ENCODE measurements around the gene SDC3. TPM values are rescaled to one million over a fixed set of nuclear protein-coding genes. Genes with fewer than 3 reads are reported as not detected.

Gene SDC3
- total RNA-seq, 4 donors from 2014 or later = 2.9 to 11.6 (median 5.1) TPM

DNA sequence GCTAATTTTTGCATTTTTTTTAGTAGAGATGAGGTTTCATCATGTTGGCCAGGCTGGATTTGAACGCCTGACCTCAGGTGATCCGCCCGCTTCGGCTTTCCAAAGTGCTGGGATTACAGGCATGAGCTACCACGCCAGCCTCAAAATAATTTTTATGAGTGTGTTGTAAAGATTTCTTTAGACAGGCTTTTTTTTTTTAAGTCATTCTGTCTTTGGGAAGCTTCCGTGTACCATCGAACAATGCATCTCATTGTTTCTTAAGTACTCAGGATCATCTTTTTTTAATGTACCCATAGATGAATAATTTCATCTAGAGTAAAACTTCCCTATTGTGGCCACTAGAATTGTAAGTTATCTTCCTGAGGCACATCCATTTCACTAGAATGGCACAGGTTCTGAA lies 19.6 kb upstream of the SDC3 start:
- no peak for DNase-seq
- Histone ChIP-seq H3K36me3 (peaks cover 0 to 30% (median 5%) of the 10 kb centered on the region in 3 donors), H3K4me3 (no peak overlapping the region), H3K27me3 (no peaks in the 10 kb centered on the region), H3K27ac (no peak overlapping the region), H3K9me3 (no peaks in the 10 kb centered on the region), H3K4me1 (no peaks in the 10 kb centered on the region)
- TF ChIP-seq, protein P1, sequence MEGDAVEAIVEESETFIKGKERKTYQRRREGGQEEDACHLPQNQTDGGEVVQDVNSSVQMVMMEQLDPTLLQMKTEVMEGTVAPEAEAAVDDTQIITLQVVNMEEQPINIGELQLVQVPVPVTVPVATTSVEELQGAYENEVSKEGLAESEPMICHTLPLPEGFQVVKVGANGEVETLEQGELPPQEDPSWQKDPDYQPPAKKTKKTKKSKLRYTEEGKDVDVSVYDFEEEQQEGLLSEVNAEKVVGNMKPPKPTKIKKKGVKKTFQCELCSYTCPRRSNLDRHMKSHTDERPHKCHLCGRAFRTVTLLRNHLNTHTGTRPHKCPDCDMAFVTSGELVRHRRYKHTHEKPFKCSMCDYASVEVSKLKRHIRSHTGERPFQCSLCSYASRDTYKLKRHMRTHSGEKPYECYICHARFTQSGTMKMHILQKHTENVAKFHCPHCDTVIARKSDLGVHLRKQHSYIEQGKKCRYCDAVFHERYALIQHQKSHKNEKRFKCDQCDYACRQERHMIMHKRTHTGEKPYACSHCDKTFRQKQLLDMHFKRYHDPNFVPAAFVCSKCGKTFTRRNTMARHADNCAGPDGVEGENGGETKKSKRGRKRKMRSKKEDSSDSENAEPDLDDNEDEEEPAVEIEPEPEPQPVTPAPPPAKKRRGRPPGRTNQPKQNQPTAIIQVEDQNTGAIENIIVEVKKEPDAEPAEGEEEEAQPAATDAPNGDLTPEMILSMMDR (IDR thresholded peaks at IDR 0.05) = no peak
- no peak for TF ChIP-seq POLR2A (IDR thresholded peaks at IDR 0.05)
- WGBS, 2 donors = 74 to 76% methylated on average over 7 of the region's 7 CpGs
- intact Hi-C loops (cut with DNase I) = no loop called here

DNA sequence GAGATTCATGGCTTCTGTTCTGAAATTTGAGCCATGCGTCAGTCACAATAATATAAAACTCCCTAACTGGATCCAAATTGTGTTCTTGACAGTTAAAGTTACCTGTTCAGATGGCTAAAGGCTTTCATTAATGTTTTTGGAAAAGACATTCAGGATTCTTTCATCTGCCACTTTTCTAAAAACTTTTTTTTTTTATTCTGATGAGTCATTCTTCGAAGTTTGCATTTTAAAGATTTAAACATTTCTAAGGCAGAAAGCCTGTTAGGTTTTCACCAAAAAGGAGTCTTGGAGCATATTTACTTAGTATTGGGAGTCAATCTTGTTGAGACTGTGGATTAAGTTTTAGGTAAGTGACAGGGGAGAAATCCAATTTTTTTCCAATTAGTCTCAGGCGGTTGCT lies 18.9 kb upstream of the SDC3 start:
- 47 to 72% methylated on average over 3 of the region's 3 CpGs for WGBS, 2 donors
- DNase-seq = no peak
- Histone ChIP-seq H3K4me3 (no peak overlapping the region), H3K4me1 (no peaks in the 10 kb centered on the region), H3K27me3 (no peaks in the 10 kb centered on the region), H3K27ac (no peak overlapping the region), H3K9me3 (no peaks in the 10 kb centered on the region), H3K36me3 (peaks cover 0 to 22% (median 5%) of the 10 kb centered on the region in 3 donors)
- intact Hi-C loops (cut with DNase I) = no loop called here
- TF ChIP-seq, protein P1 (IDR thresholded peaks at IDR 0.05) = no peak
- no peak for TF ChIP-seq POLR2A (IDR thresholded peaks at IDR 0.05)

DNA sequence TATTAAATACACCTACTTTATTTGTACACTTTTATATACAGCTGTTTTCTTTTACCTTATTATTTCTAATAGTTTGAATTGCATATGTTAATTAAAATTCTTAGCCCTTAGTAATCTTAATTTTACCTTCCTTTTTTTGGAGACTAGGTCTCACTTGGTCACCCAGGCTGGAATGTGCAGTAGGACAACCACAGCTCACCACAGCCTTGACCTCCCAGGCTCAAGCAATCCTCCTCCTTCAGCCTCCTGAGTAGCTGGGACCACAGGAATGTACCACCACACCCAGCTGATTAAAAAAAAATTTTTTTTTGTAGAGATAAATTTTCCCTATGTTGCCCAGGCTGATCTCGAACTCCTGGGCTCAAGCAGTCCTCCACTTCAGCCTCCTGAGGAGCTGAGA lies 15.0 kb upstream of the SDC3 start:
- intact Hi-C loops (cut with DNase I) = no loop called here
- TF ChIP-seq POLR2A (IDR thresholded peaks at IDR 0.05) = no peak
- TF ChIP-seq, protein P1 (IDR thresholded peaks at IDR 0.05) = no peak
- 64 to 77% methylated on average over 1 of the region's 1 CpG for WGBS, 2 donors
- no peaks in the 10 kb centered on the region for H3K9me3 ChIP-seq
- no peaks in the 10 kb centered on the region for H3K36me3 ChIP-seq
- H3K27ac ChIP-seq = no peak overlapping the region
- no peak overlapping the region for H3K4me3 ChIP-seq
- no peaks in the 10 kb centered on the region for H3K27me3 ChIP-seq
- DNase-seq = no peak
- H3K4me1 ChIP-seq = no peaks in the 10 kb centered on the region

DNA sequence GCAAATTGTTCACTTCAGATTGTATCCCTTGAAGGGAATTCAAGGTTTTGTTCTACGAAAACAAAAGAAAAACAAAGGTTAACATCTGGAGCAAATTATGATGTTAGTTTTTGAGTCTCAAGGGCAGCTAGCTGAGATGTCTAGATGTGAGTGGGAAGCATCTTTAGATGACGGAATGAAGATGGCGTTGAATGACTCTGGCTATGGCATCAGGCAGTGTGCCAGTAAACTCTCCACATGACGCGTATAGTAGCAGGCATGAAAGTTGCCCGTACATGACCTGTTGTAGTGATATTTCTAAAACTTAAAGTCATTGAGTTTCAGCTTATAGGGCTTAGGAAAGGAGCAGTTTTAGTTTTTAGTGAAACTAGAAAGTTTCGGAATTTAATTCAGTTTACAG lies 12.3 kb upstream of the SDC3 start:
- intact Hi-C loops (cut with DNase I) = no loop called here
- Histone ChIP-seq H3K9me3 (no peaks in the 10 kb centered on the region), H3K27me3 (no peaks in the 10 kb centered on the region), H3K27ac (no peak overlapping the region), H3K4me3 (no peak overlapping the region), H3K36me3 (no peaks in the 10 kb centered on the region), H3K4me1 (no peaks in the 10 kb centered on the region)
- no peak for DNase-seq
- WGBS, 2 donors = 54 to 71% methylated on average over 7 of the region's 7 CpGs
- TF ChIP-seq, protein P1 (IDR thresholded peaks at IDR 0.05) = no peak
- TF ChIP-seq POLR2A (IDR thresholded peaks at IDR 0.05) = no peak

DNA sequence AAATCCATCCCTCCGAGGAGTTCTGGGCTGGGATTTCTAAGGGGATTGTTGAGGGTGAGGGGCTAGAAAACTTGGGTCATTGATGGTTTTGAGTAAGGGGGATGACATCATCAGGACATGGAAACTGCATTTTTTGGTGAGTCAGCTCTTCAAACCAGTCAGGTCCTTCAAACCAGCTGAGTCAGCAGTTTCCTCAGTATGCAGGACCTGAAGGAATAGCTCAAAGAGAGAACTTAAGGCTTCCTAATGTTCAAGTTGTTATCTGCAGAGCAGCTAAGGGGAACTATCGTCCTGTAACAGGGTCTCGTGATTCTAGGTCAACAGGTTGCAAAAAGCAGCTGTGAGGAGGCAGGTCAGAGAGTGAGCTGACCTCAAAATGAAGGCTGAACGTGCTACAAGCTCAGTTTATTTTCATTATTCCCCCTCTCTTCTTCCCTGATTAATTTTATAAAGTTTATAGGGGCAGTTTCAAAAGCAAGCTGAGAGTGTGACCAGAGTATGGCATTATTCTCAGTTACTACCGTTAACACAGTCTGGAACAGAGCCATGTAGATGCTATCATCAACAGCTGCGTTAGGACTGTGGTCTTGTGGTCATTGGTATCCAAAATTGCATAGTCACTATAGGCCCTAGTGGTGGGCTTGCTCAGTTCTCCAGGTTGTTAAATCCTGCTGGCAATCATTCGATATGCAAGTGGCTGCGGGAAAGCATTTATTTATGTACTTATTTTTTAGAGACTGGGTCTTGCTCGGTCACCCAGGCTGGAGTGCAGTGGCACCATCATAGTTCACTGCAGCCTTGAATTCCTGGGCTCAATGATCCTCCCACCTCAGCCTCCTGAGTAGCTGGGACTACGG lies 10.7 kb upstream of the SDC3 start:
- Histone ChIP-seq H3K4me1 (no peaks in the 10 kb centered on the region), H3K36me3 (no peaks in the 10 kb centered on the region), H3K27me3 (no peaks in the 10 kb centered on the region), H3K27ac (peak overlapping the region in 2 of 4 donors; percentile 6 to 49), H3K9me3 (no peaks in the 10 kb centered on the region), H3K4me3 (no peak overlapping the region)
- no peak for DNase-seq
- intact Hi-C loops (cut with DNase I) = no loop called here
- WGBS, 2 donors = 56 to 65% methylated on average over 7 to 10 of the region's 10 CpGs
- TF ChIP-seq POLR2A (IDR thresholded peaks at IDR 0.05) = no peak
- TF ChIP-seq, protein P1 (IDR thresholded peaks at IDR 0.05) = no peak
